ENCODE results near the gene AQP12B.

AQP12B gene

GRCh38 chr2:240716130-240716798 lies 33.6 kb upstream of the AQP12B start:
- H3K27ac ChIP-seq (ENCODE audit: low read length), result no peak overlapping the region
- H4K20me1 ChIP-seq (ENCODE audit: insufficient read depth, low read length), result peaks cover 14% of the 10 kb centered on the region
- H3K4me1 ChIP-seq (ENCODE audit: insufficient read depth, low read length), result no peaks in the 10 kb centered on the region
- no peaks in the 10 kb centered on the region for H3K36me3 ChIP-seq (ENCODE audit: insufficient read depth, low read length)
- TF ChIP-seq EZH2 (IDR thresholded peaks at IDR 0.05; ENCODE audit: borderline replicate concordance, low read depth, low read length, severe bottlenecking) (no peak), CTCF (IDR thresholded peaks at IDR 0.05; ENCODE audit: borderline replicate concordance, extremely low read depth, low read length, poor library complexity, severe bottlenecking) (no peak)
- no peaks in the 10 kb centered on the region for H3K9me3 ChIP-seq (ENCODE audit: insufficient read depth, low read length, severe bottlenecking)
- DNase-seq, result no peak
- H3K9ac ChIP-seq (ENCODE audit: low read depth, low read length), result no peak overlapping the region
- no peaks in the 10 kb centered on the region for H3K27me3 ChIP-seq (ENCODE audit: insufficient read depth, low read length, poor library complexity)
- no peak overlapping the region for H3K4me3 ChIP-seq (ENCODE audit: low read depth in 1 of 2, low read length in 2 of 2)
- no peak for ATAC-seq (ENCODE audit: insufficient read depth, low read depth)
- no peaks in the 10 kb centered on the region for H3K79me2 ChIP-seq (ENCODE audit: insufficient read depth, low read length)
- H2AFZ ChIP-seq (ENCODE audit: low read depth, low read length), result no peak overlapping the region
- H3K4me2 ChIP-seq (ENCODE audit: insufficient read depth, low read length), result no peak overlapping the region

GRCh38 chr2:240714747-240715725 lies 32.4 kb upstream of the AQP12B start:
- H3K4me2 ChIP-seq (ENCODE audit: insufficient read depth, low read length), result no peak overlapping the region
- H3K4me3 ChIP-seq (ENCODE audit: low read depth in 1 of 2, low read length in 2 of 2), result no peak overlapping the region
- no peaks in the 10 kb centered on the region for H3K4me1 ChIP-seq (ENCODE audit: insufficient read depth, low read length)
- no peak overlapping the region for H3K9ac ChIP-seq (ENCODE audit: low read depth, low read length)
- peaks cover 12% of the 10 kb centered on the region for H4K20me1 ChIP-seq (ENCODE audit: insufficient read depth, low read length)
- DNase-seq, result no peak
- TF ChIP-seq EZH2 (IDR thresholded peaks at IDR 0.05; ENCODE audit: borderline replicate concordance, low read depth, low read length, severe bottlenecking), result no peak
- no peak for TF ChIP-seq CTCF (IDR thresholded peaks at IDR 0.05; ENCODE audit: borderline replicate concordance, extremely low read depth, low read length, poor library complexity, severe bottlenecking)
- H3K27ac ChIP-seq (ENCODE audit: low read length), result no peak overlapping the region
- no peak for ATAC-seq (ENCODE audit: insufficient read depth, low read depth)
- H3K27me3 ChIP-seq (ENCODE audit: insufficient read depth, low read length, poor library complexity), result no peaks in the 10 kb centered on the region
- no peaks in the 10 kb centered on the region for H3K9me3 ChIP-seq (ENCODE audit: insufficient read depth, low read length, severe bottlenecking)
- H2AFZ ChIP-seq (ENCODE audit: low read depth, low read length), result no peak overlapping the region
- no peaks in the 10 kb centered on the region for H3K36me3 ChIP-seq (ENCODE audit: insufficient read depth, low read length)
- no peaks in the 10 kb centered on the region for H3K79me2 ChIP-seq (ENCODE audit: insufficient read depth, low read length)

GRCh38 chr2:240713928-240714746 lies 31.5 kb upstream of the AQP12B start:
- no peak overlapping the region for H3K27ac ChIP-seq (ENCODE audit: low read length)
- no peak for TF ChIP-seq CTCF (IDR thresholded peaks at IDR 0.05; ENCODE audit: borderline replicate concordance, extremely low read depth, low read length, poor library complexity, severe bottlenecking)
- no peak for TF ChIP-seq EZH2 (IDR thresholded peaks at IDR 0.05; ENCODE audit: borderline replicate concordance, low read depth, low read length, severe bottlenecking)
- H3K4me2 ChIP-seq (ENCODE audit: insufficient read depth, low read length), result no peak overlapping the region
- H3K36me3 ChIP-seq (ENCODE audit: insufficient read depth, low read length), result no peaks in the 10 kb centered on the region
- H3K4me3 ChIP-seq (ENCODE audit: low read depth in 1 of 2, low read length in 2 of 2), result no peak overlapping the region
- no peak for DNase-seq
- ATAC-seq (ENCODE audit: insufficient read depth, low read depth), result no peak
- no peaks in the 10 kb centered on the region for H3K27me3 ChIP-seq (ENCODE audit: insufficient read depth, low read length, poor library complexity)
- no peaks in the 10 kb centered on the region for H3K79me2 ChIP-seq (ENCODE audit: insufficient read depth, low read length)
- H2AFZ ChIP-seq (ENCODE audit: low read depth, low read length), result no peak overlapping the region
- H3K9me3 ChIP-seq (ENCODE audit: insufficient read depth, low read length, severe bottlenecking), result no peaks in the 10 kb centered on the region
- H3K4me1 ChIP-seq (ENCODE audit: insufficient read depth, low read length), result no peaks in the 10 kb centered on the region
- peaks cover 12% of the 10 kb centered on the region for H4K20me1 ChIP-seq (ENCODE audit: insufficient read depth, low read length)
- H3K9ac ChIP-seq (ENCODE audit: low read depth, low read length), result no peak overlapping the region
